HL-60 (cell line): ENCODE measurements around the gene KBTBD4.
"Not testable (repeated sequence)": the region's sequence is repeated elsewhere in the genome, so short reads cannot be mapped to it uniquely, and the experiment has no call there.

Source experiments
- DNase-seq, 2 experiments: peaks; one replicate each; pipeline ENCODE4 v3.0.0-alpha.2; 2010 to 2020; ENCODE audit warnings: low read depth in 1 of 2, low spot score in 1 of 2
- H3K27ac ChIP-seq: fragments of 250-450 bp; sonication (Bioruptor Pico); replicated peaks from 2 replicates; pipeline ENCODE4 v1.5.1; 2020; ENCODE audit warnings: mild to moderate bottlenecking, moderate library complexity
- H3K27me3 ChIP-seq: fragments of 250-450 bp; sonication (Bioruptor Pico); 2 replicates; pipeline ENCODE4 v1.5.1; 2021; ENCODE audit warnings: mild to moderate bottlenecking, moderate library complexity; ENCODE audit not compliant: insufficient read depth, poor library complexity, severe bottlenecking
- H3K4me3 ChIP-seq: replicated peaks from 2 replicates; pipeline ENCODE4 v1.5.1; 2011; ENCODE audit warnings: mild to moderate bottlenecking, control low read depth, low read length; ENCODE audit not compliant: insufficient read depth
- CTCF ChIP-seq: IDR thresholded peaks from one replicate; pipeline ENCODE4 v1.5.1; 2011; ENCODE audit warnings: low read length, control low read depth, inconsistent platforms; ENCODE audit not compliant: insufficient read depth
- GABPA ChIP-seq: IDR thresholded peaks from 2 replicates; pipeline ENCODE4 v1.6.1; 2012; ENCODE audit warnings: low read depth
- POLR2AphosphoS5 ChIP-seq: IDR thresholded peaks from 2 replicates; pipeline ENCODE4 v1.6.1; 2012; ENCODE audit warnings: low read depth
- REST ChIP-seq: IDR thresholded peaks from 2 replicates; pipeline ENCODE4 v1.6.1; 2012; ENCODE audit warnings: low read depth; ENCODE audit not compliant: insufficient replicate concordance
- SPI1 ChIP-seq: IDR thresholded peaks from 2 replicates; pipeline ENCODE4 v1.6.1; 2012; ENCODE audit warnings: low read depth, mild to moderate bottlenecking, borderline replicate concordance

The KBTBD4 gene

GRCh38 chr11:47527186-47527585 lies 51.6 kb downstream of the KBTBD4 start:
- H3K4me3 ChIP-seq, result no peak overlapping the region
- no peak for DNase-seq
- H3K27ac ChIP-seq, result no peak overlapping the region
- TF ChIP-seq GABPA, result no peak
- no peak for TF ChIP-seq SPI1
- TF ChIP-seq REST, result no peak
- TF ChIP-seq CTCF, result no peak
- TF ChIP-seq POLR2AphosphoS5, result no peak
- no peaks in the 10 kb centered on the region for H3K27me3 ChIP-seq

- not testable (repeated sequence) for H3K4me3 ChIP-seq, H3K27ac ChIP-seq, H3K27me3 ChIP-seq, DNase-seq
Measured at GRCh38 chr11:47526032-47526431, 52.7 kb downstream of the KBTBD4 start.

- Histone ChIP-seq H3K4me3 (no peak overlapping the region), H3K27me3 (no peaks in the 10 kb centered on the region), H3K27ac (no peak overlapping the region; the same call in 1 of the 2 replicates)
- no peak for DNase-seq
- no peak for TF ChIP-seq CTCF
- TF ChIP-seq POLR2AphosphoS5, result no peak
- no peak for TF ChIP-seq SPI1
- TF ChIP-seq GABPA, result no peak
Measured at GRCh38 chr11:47524291-47524874, 54.4 kb downstream of the KBTBD4 start.

- no peak for DNase-seq
- TF ChIP-seq REST (no peak), GABPA (no peak), POLR2AphosphoS5 (no peak), CTCF (no peak), SPI1 (no peak)
- Histone ChIP-seq H3K27me3 (no peaks in the 10 kb centered on the region), H3K27ac (peak overlapping the region; percentile 17; the same call in 1 of the 2 replicates), H3K4me3 (no peak overlapping the region)
Measured at GRCh38 chr11:47523490-47524225, 55.1 kb downstream of the KBTBD4 start.
